KMS-11 (cell line): Measurements from ENCODE around the gene SLC24A4.

Experiments used
- H2AFZ ChIP-seq: fragments of 200-600 bp; sonication (generic); 2 replicates; pipeline ENCODE4 v1.6.1; 2016; ENCODE audit warnings: antibody characterized with exemption, mixed run types, low read depth
- H3K27ac ChIP-seq: fragments of 200-600 bp; sonication (generic); 2 replicates; pipeline ENCODE4 v1.6.1; 2016; ENCODE audit warnings: mild to moderate bottlenecking, mixed run types
- H3K27me3 ChIP-seq: fragments of 200-600 bp; sonication (generic); 2 replicates; pipeline ENCODE4 v1.6.1; 2017; ENCODE audit warnings: mild to moderate bottlenecking, low read depth, mixed run types, moderate library complexity; ENCODE audit not compliant: insufficient read depth
- H3K36me3 ChIP-seq: fragments of 200-600 bp; sonication (generic); 2 replicates; pipeline ENCODE4 v1.6.1; 2017; ENCODE audit warnings: mild to moderate bottlenecking, mixed run types; ENCODE audit not compliant: insufficient read depth
- H3K4me1 ChIP-seq: fragments of 200-600 bp; sonication (generic); 2 replicates; pipeline ENCODE4 v1.6.1; 2016; ENCODE audit warnings: mild to moderate bottlenecking, low read depth, mixed run types; ENCODE audit not compliant: poor library complexity, severe bottlenecking
- H3K4me2 ChIP-seq: fragments of 200-600 bp; sonication (generic); 2 replicates; pipeline ENCODE4 v1.7.0; 2016; ENCODE audit warnings: mild to moderate bottlenecking, mixed run types
- H3K4me3 ChIP-seq: fragments of 200-600 bp; sonication (generic); IDR thresholded peaks from 2 replicates; pipeline ENCODE4 v1.6.1; 2017; ENCODE audit warnings: low read depth, low read length, mixed read lengths; ENCODE audit not compliant: insufficient read depth
- H3K79me2 ChIP-seq: fragments of 200-600 bp; sonication (generic); 2 replicates; pipeline ENCODE4 v1.6.1; 2016; ENCODE audit warnings: low read depth, mixed run types; ENCODE audit not compliant: insufficient read depth
- H3K9ac ChIP-seq: fragments of 200-600 bp; sonication (generic); 2 replicates; pipeline ENCODE4 v1.6.1; 2016; ENCODE audit warnings: mild to moderate bottlenecking, mixed run types
- H4K20me1 ChIP-seq: fragments of 200-600 bp; sonication (generic); 2 replicates; pipeline ENCODE4 v1.6.1; 2016; ENCODE audit warnings: mild to moderate bottlenecking, mixed run types; ENCODE audit not compliant: insufficient read depth
- CTCF ChIP-seq: fragments of 200-600 bp; sonication (generic); conservative IDR thresholded peaks from 2 replicates; pipeline ENCODE4 v1.6.1; 2017; ENCODE audit warnings: low read depth, mild to moderate bottlenecking, antibody characterized with exemption, low read length, moderate library complexity, mixed read lengths

The SLC24A4 gene

DNA sequence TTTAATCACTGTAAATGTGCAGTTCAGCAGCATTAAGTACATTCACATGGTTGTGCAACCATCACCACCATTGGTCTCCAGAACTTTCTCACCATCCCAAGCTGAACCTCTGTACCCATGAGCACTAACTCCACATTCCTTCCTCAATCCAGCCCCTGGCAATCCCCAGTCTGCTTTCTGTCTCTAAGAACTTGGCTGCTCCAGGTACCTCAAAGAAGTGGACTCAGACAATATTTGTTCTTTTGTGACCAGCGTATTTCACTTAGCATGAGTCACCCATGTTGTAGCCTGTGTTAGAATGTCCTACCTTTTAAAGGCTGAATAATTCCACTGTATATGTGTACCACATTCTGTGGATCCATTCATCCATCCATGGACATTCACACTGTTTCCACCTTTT lies 64.6 kb downstream of the SLC24A4 start:
- Histone ChIP-seq H4K20me1 (no peaks in the 10 kb centered on the region), H3K27me3 (no peaks in the 10 kb centered on the region), H3K4me2 (no peak overlapping the region), H3K4me3 (no peak overlapping the region), H3K9ac (no peak overlapping the region), H3K4me1 (no peaks in the 10 kb centered on the region), H3K79me2 (no peaks in the 10 kb centered on the region), H3K36me3 (no peaks in the 10 kb centered on the region), H3K27ac (no peak overlapping the region), H2AFZ (no peak overlapping the region)
- no peak for TF ChIP-seq CTCF

DNA sequence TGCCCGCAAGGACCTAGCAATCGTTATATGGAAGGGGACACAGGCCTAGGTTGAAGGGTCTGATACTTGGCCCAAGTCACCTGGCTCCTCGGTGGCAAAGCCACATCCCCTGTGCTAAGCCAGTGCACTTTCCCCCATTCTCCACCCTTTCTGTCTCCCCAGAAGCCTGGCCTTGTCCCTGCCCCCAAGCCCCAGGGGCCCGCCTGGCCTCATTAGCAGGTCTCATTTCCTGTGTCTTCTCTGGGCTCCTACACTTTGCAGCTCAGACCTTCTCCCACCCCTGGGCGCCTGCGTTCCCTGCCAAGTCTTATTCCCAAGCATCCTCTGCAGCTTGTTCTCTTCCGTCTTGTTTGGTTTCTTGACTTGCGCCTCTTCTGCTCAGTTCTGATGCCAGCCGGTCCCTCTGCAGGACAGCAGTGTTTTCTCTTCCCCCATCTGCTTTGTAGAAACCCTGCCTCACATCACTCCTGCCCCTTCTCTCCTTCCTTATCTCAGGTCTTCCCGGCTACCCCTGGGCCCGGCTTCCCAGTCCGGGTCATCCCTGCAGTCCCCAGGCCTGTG lies 66.7 kb downstream of the SLC24A4 start:
- no peaks in the 10 kb centered on the region for H3K4me1 ChIP-seq
- H4K20me1 ChIP-seq = no peaks in the 10 kb centered on the region
- no peak overlapping the region for H2AFZ ChIP-seq
- H3K27ac ChIP-seq = no peak overlapping the region
- no peak overlapping the region for H3K4me2 ChIP-seq
- no peak overlapping the region for H3K9ac ChIP-seq
- H3K27me3 ChIP-seq = no peaks in the 10 kb centered on the region
- H3K36me3 ChIP-seq = no peaks in the 10 kb centered on the region
- no peak overlapping the region for H3K4me3 ChIP-seq
- H3K79me2 ChIP-seq = no peaks in the 10 kb centered on the region
- TF ChIP-seq CTCF = no peak

GRCh38 chr14:92391726-92392125 lies 68.8 kb downstream of the SLC24A4 start:
- H4K20me1 ChIP-seq = no peaks in the 10 kb centered on the region
- no peaks in the 10 kb centered on the region for H3K79me2 ChIP-seq
- TF ChIP-seq CTCF = no peak

DNA sequence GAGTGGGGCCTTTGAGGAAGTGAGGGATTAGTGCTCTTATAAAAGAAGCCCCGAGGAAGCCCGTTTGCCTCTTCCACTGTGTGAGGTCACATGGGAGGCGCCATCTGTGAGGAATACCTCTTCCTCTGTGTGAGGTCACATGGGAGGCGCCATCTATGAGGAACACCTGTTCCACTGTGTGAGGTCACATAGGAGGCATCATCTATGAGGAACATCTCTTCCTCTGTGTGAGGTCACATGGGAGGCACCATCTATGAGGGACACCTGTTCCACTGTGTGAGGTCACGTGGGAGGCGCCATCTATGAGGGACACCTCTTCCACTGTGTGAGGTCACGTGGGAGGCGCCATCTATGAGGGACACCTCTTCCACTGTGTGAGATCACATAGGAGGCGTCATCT lies 69.7 kb downstream of the SLC24A4 start:
- H3K27ac ChIP-seq = no peak overlapping the region
- H3K36me3 ChIP-seq = no peaks in the 10 kb centered on the region
- H2AFZ ChIP-seq = no peak overlapping the region
- no peak for TF ChIP-seq CTCF
- no peaks in the 10 kb centered on the region for H3K27me3 ChIP-seq
- H4K20me1 ChIP-seq = no peaks in the 10 kb centered on the region
- H3K79me2 ChIP-seq = no peaks in the 10 kb centered on the region
- H3K4me2 ChIP-seq = no peak overlapping the region
- H3K4me3 ChIP-seq = no peak overlapping the region
- no peaks in the 10 kb centered on the region for H3K4me1 ChIP-seq
- H3K9ac ChIP-seq = no peak overlapping the region

More at GRCh38 chr14:92391726-92392125, 68.8 kb downstream of the SLC24A4 start:
- no peak overlapping the region for H3K4me2 ChIP-seq
- no peak overlapping the region for H2AFZ ChIP-seq
- no peak overlapping the region for H3K9ac ChIP-seq
- no peaks in the 10 kb centered on the region for H3K27me3 ChIP-seq
- no peak overlapping the region for H3K4me3 ChIP-seq
- H3K4me1 ChIP-seq = no peaks in the 10 kb centered on the region
- no peak overlapping the region for H3K27ac ChIP-seq
- no peaks in the 10 kb centered on the region for H3K36me3 ChIP-seq
